Measurements from ENCODE around the gene EYA3.

DNA sequence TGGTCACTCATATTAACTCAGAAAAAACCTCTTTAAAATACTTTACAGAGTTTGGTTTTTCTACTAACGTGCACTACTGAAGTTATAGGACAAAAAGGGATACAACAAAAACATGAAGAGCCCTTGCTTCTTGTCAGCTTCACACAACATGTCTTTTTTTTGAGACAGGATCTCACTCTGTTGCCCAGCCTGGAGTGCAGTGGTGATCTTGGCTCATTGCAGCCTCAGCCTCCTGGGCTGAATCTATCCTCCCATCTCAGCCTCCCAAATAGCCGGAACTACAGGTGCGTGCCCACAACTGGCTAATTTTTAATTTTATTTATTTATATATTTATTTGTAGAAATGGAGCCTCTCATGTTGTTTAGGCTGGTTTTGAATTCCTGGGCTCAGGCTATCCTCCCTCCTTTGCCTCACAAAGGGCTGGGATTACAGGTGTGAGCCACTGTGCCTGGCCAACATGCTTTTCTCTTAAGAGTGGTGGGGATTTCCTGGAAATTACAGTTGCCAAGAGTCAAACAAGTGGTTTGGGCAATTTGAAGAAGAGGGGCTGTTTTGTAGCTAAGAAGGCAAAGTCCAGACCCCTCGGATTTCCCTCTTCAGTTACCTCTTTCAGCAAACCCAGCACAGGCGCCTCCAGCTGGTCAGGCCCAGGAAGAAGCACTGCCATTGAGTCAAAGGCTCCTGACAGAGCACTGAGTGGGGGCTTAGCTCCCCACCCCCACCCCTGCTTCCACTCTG lies 160.0 kb downstream of the EYA3 start:
- TF ChIP-seq, protein P1, sequence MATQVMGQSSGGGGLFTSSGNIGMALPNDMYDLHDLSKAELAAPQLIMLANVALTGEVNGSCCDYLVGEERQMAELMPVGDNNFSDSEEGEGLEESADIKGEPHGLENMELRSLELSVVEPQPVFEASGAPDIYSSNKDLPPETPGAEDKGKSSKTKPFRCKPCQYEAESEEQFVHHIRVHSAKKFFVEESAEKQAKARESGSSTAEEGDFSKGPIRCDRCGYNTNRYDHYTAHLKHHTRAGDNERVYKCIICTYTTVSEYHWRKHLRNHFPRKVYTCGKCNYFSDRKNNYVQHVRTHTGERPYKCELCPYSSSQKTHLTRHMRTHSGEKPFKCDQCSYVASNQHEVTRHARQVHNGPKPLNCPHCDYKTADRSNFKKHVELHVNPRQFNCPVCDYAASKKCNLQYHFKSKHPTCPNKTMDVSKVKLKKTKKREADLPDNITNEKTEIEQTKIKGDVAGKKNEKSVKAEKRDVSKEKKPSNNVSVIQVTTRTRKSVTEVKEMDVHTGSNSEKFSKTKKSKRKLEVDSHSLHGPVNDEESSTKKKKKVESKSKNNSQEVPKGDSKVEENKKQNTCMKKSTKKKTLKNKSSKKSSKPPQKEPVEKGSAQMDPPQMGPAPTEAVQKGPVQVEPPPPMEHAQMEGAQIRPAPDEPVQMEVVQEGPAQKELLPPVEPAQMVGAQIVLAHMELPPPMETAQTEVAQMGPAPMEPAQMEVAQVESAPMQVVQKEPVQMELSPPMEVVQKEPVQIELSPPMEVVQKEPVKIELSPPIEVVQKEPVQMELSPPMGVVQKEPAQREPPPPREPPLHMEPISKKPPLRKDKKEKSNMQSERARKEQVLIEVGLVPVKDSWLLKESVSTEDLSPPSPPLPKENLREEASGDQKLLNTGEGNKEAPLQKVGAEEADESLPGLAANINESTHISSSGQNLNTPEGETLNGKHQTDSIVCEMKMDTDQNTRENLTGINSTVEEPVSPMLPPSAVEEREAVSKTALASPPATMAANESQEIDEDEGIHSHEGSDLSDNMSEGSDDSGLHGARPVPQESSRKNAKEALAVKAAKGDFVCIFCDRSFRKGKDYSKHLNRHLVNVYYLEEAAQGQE (IDR thresholded peaks at IDR 0.05; ENCODE audit: low read depth, low read length): no peak
- no peak for TF ChIP-seq ZNF622 (IDR thresholded peaks at IDR 0.05)
- TF ChIP-seq SMC3 (IDR thresholded peaks at IDR 0.05; ENCODE audit: borderline replicate concordance, low read length): no peak
- no peak for TF ChIP-seq CREM (IDR thresholded peaks at IDR 0.05; ENCODE audit: low read depth)
